Panc1 (cell line): ENCODE data around the gene ARL2. TPM values are rescaled to one million over a fixed set of nuclear protein-coding genes. Genes with fewer than 3 reads are reported as not detected.

Experiments
- ATAC-seq: fragments of 200-7000 bp; cut with Tn5 transposase; 2 replicates; pipeline ENCODE4 v1.9.1; 2020; ENCODE audit warnings: mild to moderate bottlenecking, moderate library complexity
- BruUV-seq: library from RNA; stranded (reverse); fragments of 400-500 nt; replicated peaks from 2 replicates; lab custom pipeline; 2021; lab: Mats Ljungman, UMichigan
- CTCF ChIA-PET: fragments of 300-600 bp; sonication (Branson Sonifier 250); formaldehyde crosslinking; loops from one replicate; lab custom pipeline; 2022; ENCODE audit warnings: antibody characterized with exemption; lab: Charles Lee
- POLR2A ChIA-PET: fragments of 300-600 bp; sonication (Branson Sonifier 250); formaldehyde crosslinking; loops from one replicate; lab custom pipeline; 2022; ENCODE audit warnings: antibody characterized with exemption; lab: Charles Lee
- DNase-seq: peaks from one replicate; pipeline ENCODE4 v3.0.0-alpha.2; 2010; ENCODE audit warnings: low read depth, low spot score
- H3K27ac ChIP-seq: 2 replicates; pipeline ENCODE4 v1.5.1; 2011; ENCODE audit warnings: mild to moderate bottlenecking, low read length, inconsistent platforms
- H3K27me3 ChIP-seq: fragments of 200-500 bp; sonication (Bioruptor generic); 2 replicates; pipeline ENCODE4 v1.6.0; 2014; ENCODE audit warnings: low read length, inconsistent platforms; ENCODE audit not compliant: control insufficient read depth, insufficient read depth
- H3K36me3 ChIP-seq: fragments of 200-500 bp; sonication (Bioruptor generic); 2 replicates; pipeline ENCODE4 v1.5.1; 2014; ENCODE audit warnings: inconsistent platforms, mild to moderate bottlenecking, low read length, moderate library complexity; ENCODE audit not compliant: control insufficient read depth, insufficient read depth
- H3K4me1 ChIP-seq: 2 replicates; pipeline ENCODE4 v1.5.1; 2011; ENCODE audit warnings: inconsistent platforms, mild to moderate bottlenecking, low read length, moderate library complexity; ENCODE audit not compliant: control insufficient read depth, insufficient read depth
- H3K4me3 ChIP-seq, 2 experiments: 2 replicates each; pipeline ENCODE4 v1.5.1; 2011 to 2012; ENCODE audit warnings: low read depth in 2 of 2, low read length in 2 of 2, mild to moderate bottlenecking in 2 of 2, inconsistent platforms in 1 of 2, moderate library complexity in 1 of 2
- H3K9me3 ChIP-seq: fragments of 200-500 bp; sonication (Bioruptor generic); 2 replicates; pipeline ENCODE4 v1.5.1; 2014; ENCODE audit warnings: low read depth, mild to moderate bottlenecking, inconsistent platforms, low read length, moderate library complexity; ENCODE audit not compliant: control insufficient read depth, insufficient read depth
- POLR2AphosphoS5 ChIP-seq: IDR thresholded peaks from 2 replicates; pipeline ENCODE4 v1.6.1; 2012; ENCODE audit warnings: mild to moderate bottlenecking, low read depth, low read length, moderate library complexity
- SIN3A ChIP-seq: IDR thresholded peaks from 2 replicates; pipeline ENCODE4 v1.6.1; 2012; ENCODE audit warnings: low read depth, mild to moderate bottlenecking, low read length, moderate library complexity, borderline replicate concordance; ENCODE audit not compliant: insufficient read depth
- TCF7L2 ChIP-seq: IDR thresholded peaks from 2 replicates; pipeline ENCODE4 v1.6.1; 2011; ENCODE audit warnings: mild to moderate bottlenecking, low read depth, low read length, inconsistent platforms
- in situ Hi-C: cut with HindIII; loops from 2 replicates; pipeline ENCODE4 v1.10.0; 2016; ENCODE audit warnings: low sequenced_read_pairs, low pct_unique_long_range_greater_than_20kb
- intact Hi-C: fragments of 100-400 bp; cut with micrococcal nuclease; formaldehyde crosslinking; loops from one replicate; pipeline ENCODE4 v1.10.0; 2022; ENCODE audit not compliant: unreplicated experiment
- total RNA-seq: library from RNA; stranded (reverse); gene quantifications from one replicate; pipeline ENCODE4 v1.2.1, GENCODE V29; 2021; ENCODE audit not compliant: unreplicated experiment
- TF ChIP-seq, protein P1 (sequence below), 2 experiments: IDR thresholded peaks; 2 replicates each; pipeline ENCODE4 v1.6.1; 2011 to 2012; ENCODE audit warnings: low read depth in 2 of 2, control low read depth in 1 of 2, low read length in 1 of 2, mild to moderate bottlenecking in 1 of 2, moderate library complexity in 1 of 2; ENCODE audit not compliant: insufficient read depth in 1 of 2
- TF ChIP-seq, protein P2 (sequence below): fragments of 450-650 bp; IDR thresholded peaks from 2 replicates; pipeline ENCODE4 v1.5.1; 2017; ENCODE audit warnings: mild to moderate bottlenecking

Gene ARL2
- total RNA-seq, 1 experiment from 2014 or later: 177 TPM

DNA sequence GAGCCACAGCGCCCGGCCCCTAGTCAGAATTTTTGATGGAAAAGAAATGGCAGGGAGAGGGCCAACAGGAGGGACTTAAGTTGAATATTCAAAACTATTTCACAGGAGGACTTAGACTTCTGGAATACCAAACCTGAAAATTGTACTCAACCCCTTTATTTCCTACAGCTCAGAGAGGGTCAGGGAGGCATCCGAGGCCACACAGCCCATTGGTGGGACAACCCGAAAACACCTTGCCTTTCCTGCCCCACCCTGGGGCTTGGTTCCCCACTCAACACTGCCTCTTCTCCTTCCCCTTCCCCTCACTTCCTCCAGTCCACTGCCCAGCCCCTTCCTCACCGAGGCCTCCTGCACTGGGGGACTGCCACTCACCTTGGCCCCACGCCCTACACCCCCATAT is 43.0 kb downstream of the ARL2 start:
- H3K4me3 ChIP-seq: no peak overlapping the region
- CTCF ChIA-PET: no interaction called here

DNA sequence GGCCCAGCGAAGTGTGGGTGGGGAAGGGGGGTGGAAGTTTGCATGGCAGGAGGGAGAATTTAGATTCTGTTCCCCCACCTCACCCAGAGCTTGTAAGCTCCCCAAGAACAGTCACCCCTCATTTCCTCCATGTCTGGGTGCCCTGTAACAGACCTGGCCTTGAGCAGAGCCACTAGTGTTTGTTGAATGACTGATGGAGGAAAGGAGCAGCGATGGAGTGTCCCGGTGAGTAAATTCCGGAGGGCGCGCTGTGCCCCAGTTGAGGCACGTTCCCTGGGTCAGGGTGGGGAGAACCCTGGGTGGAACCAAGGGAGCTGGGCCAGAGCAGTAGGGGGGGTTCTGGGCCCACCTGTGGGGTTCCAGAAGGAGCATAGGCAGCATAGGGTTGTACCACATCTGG is 43.6 kb downstream of the ARL2 start:
- POLR2A ChIA-PET: interaction anchor here (0.6 kb wide), 1 partner anchor 22 kb away, joined by 6 read pairs; no protein-coding TSS in a partner anchor
- CTCF ChIA-PET: interaction anchor here (0.6 kb wide), 1 partner anchor 521 kb away, joined by 3 read pairs; no protein-coding TSS in a partner anchor
- no peaks in the 10 kb centered on the region for H3K9me3 ChIP-seq
- no peak for TF ChIP-seq TCF7L2
- TF ChIP-seq, protein P1, sequence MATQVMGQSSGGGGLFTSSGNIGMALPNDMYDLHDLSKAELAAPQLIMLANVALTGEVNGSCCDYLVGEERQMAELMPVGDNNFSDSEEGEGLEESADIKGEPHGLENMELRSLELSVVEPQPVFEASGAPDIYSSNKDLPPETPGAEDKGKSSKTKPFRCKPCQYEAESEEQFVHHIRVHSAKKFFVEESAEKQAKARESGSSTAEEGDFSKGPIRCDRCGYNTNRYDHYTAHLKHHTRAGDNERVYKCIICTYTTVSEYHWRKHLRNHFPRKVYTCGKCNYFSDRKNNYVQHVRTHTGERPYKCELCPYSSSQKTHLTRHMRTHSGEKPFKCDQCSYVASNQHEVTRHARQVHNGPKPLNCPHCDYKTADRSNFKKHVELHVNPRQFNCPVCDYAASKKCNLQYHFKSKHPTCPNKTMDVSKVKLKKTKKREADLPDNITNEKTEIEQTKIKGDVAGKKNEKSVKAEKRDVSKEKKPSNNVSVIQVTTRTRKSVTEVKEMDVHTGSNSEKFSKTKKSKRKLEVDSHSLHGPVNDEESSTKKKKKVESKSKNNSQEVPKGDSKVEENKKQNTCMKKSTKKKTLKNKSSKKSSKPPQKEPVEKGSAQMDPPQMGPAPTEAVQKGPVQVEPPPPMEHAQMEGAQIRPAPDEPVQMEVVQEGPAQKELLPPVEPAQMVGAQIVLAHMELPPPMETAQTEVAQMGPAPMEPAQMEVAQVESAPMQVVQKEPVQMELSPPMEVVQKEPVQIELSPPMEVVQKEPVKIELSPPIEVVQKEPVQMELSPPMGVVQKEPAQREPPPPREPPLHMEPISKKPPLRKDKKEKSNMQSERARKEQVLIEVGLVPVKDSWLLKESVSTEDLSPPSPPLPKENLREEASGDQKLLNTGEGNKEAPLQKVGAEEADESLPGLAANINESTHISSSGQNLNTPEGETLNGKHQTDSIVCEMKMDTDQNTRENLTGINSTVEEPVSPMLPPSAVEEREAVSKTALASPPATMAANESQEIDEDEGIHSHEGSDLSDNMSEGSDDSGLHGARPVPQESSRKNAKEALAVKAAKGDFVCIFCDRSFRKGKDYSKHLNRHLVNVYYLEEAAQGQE (IDR thresholded peaks at IDR 0.05; ENCODE audit: insufficient read depth in 1 of 2, low read depth in 2 of 2, low read length in 1 of 2): no peak
- TF ChIP-seq, protein P2, sequence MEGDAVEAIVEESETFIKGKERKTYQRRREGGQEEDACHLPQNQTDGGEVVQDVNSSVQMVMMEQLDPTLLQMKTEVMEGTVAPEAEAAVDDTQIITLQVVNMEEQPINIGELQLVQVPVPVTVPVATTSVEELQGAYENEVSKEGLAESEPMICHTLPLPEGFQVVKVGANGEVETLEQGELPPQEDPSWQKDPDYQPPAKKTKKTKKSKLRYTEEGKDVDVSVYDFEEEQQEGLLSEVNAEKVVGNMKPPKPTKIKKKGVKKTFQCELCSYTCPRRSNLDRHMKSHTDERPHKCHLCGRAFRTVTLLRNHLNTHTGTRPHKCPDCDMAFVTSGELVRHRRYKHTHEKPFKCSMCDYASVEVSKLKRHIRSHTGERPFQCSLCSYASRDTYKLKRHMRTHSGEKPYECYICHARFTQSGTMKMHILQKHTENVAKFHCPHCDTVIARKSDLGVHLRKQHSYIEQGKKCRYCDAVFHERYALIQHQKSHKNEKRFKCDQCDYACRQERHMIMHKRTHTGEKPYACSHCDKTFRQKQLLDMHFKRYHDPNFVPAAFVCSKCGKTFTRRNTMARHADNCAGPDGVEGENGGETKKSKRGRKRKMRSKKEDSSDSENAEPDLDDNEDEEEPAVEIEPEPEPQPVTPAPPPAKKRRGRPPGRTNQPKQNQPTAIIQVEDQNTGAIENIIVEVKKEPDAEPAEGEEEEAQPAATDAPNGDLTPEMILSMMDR: no peak
- TF ChIP-seq SIN3A: no peak
- TF ChIP-seq POLR2AphosphoS5: no peak
- H3K27me3 ChIP-seq: no peaks in the 10 kb centered on the region
- H3K36me3 ChIP-seq: no peaks in the 10 kb centered on the region
- in situ Hi-C loops (no loop called here), intact Hi-C loops (no loop called here)
- no peaks in the 10 kb centered on the region for H3K4me1 ChIP-seq
- H3K4me3 ChIP-seq: no peak overlapping the region
- H3K27ac ChIP-seq: no peak overlapping the region
- DNase-seq: no peak
- BruUV-seq: no TSS peak
- ATAC-seq: no peak

More for the DNA sequence above, 43.0 kb downstream of the ARL2 start:
- Histone ChIP-seq H3K27me3 (no peaks in the 10 kb centered on the region), H3K27ac (no peak overlapping the region), H3K36me3 (no peaks in the 10 kb centered on the region), H3K9me3 (no peaks in the 10 kb centered on the region), H3K4me1 (no peaks in the 10 kb centered on the region)
- DNase-seq (no peak), ATAC-seq (no peak)
- TF ChIP-seq, protein P2: no peak
- no peak for TF ChIP-seq POLR2AphosphoS5
- TF ChIP-seq, protein P1 (IDR thresholded peaks at IDR 0.05; ENCODE audit: insufficient read depth in 1 of 2, low read depth in 2 of 2, low read length in 1 of 2): no peak
- TF ChIP-seq TCF7L2: no peak
- no peak for TF ChIP-seq SIN3A
- in situ Hi-C loops: no loop called here
- intact Hi-C loops: no loop called here
- no TSS peak for BruUV-seq
- POLR2A ChIA-PET: no interaction called here
